Transverse colon (tissue), 4 donors: ENCODE data around the gene TMEM132D.

Experiments
- CTCF ChIP-seq, 5 experiments: fragments of 200-600 bp in 3 of 5; fragments of 450-650 bp in 2 of 5; sonication (generic) in 3 of 5; IDR thresholded peaks; 1 replicate in 2 of 5; 2 replicates in 3 of 5; pipeline ENCODE4 v1.5.1; 2016 to 2017; ENCODE audit warnings: antibody characterized with exemption in 5 of 5, inconsistent platforms in 3 of 5, mild to moderate bottlenecking in 2 of 5, moderate library complexity in 1 of 5
- EP300 ChIP-seq: sonication (generic); formaldehyde crosslinking; IDR thresholded peaks from one replicate; pipeline ENCODE4 v1.6.1; 2017; ENCODE audit warnings: antibody characterized with exemption, low read depth
- POLR2A ChIP-seq: fragments of 450-650 bp; IDR thresholded peaks from one replicate; pipeline ENCODE4 v1.6.1; 2016; ENCODE audit warnings: antibody characterized with exemption, mild to moderate bottlenecking, moderate library complexity
- POLR2AphosphoS5 ChIP-seq, 3 donors: sonication (generic); formaldehyde crosslinking; IDR thresholded peaks; one replicate each; pipeline ENCODE4 v1.6.1; 2016; ENCODE audit warnings: antibody characterized with exemption in 3 of 3

- TF ChIP-seq CTCF (IDR thresholded peaks at IDR 0.05): no peak
- TF ChIP-seq POLR2A: no peak
- no peak for TF ChIP-seq EP300
- TF ChIP-seq POLR2AphosphoS5 (IDR thresholded peaks at IDR 0.05): no peak
Measured at GRCh38 chr12:129579879-129580278, 323.9 kb downstream of the TMEM132D start.
